HG02852 (cell line): Measurements from ENCODE around the gene MYO1G.

Source experiments
- ATAC-seq: cut with Tn5 transposase; IDR thresholded peaks from one replicate; pipeline ENCODE4 v1.9.1; 2021; ENCODE audit warnings: mild to moderate bottlenecking, moderate library complexity; ENCODE audit not compliant: unreplicated experiment

MYO1G gene

DNA sequence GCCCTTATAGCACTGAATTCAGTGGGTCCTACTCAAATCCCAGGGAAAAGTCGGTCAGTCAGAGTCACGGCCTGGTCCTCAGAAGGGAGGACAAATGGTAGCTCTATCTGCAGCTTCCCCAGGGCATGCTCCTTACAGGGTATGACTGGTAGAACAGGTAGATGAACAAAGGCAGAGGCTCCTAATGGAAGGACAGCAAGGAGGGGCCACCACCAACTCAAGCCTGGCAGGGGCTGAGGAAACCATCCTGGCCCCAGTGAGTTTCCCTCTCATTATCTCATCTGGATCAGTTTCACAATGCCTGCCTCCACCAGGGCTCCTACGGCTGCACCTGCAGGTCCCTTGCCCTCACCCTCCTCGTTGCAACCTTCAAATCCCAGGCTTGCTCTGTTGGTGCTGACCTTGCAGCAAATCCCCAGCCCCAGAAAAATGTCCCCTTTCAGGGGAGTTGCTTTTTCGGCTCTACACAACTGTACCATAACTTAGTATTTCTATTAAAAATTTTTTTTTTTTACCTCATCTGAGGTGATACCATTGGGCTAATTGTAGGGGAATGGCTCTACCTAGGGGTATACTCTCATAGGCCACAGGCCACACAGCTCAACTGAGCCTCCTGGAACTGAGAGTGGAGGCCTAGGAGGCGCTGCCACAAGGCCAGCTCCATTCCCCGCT is 2.4 kb upstream of the MYO1G start:
- ATAC-seq, result peak; percentile 1

DNA sequence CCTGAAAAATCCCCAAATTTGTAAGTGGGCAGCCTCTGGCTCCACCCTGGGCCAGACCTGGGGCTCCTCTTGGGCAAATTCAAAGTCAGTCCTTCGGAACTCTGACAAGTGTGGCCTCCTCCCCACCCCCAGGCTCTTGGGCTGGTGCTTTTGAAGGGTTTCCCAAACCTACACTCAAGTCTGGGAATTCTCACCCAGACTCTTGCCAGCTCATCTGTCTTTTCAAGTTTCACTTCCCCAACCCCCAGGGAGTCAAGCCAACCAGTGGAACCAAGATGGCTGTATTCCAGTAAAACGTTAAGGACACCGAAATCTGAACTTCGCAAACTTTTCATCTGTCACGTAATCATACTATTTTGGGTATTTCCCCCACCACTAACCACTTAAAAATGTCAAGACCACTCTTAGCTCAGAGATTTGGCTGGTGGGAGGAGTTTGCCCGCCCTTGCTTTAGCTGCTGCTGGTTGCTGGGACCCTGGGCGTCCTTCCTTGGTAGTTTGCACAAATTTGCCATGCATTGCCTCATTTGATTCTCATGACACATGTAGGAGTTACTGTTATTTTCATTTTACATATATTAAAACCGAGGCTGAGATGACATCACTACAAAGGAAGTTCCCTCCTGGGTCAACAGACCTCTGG is 1.7 kb upstream of the MYO1G start:
- ATAC-seq, result peak; percentile 42

DNA sequence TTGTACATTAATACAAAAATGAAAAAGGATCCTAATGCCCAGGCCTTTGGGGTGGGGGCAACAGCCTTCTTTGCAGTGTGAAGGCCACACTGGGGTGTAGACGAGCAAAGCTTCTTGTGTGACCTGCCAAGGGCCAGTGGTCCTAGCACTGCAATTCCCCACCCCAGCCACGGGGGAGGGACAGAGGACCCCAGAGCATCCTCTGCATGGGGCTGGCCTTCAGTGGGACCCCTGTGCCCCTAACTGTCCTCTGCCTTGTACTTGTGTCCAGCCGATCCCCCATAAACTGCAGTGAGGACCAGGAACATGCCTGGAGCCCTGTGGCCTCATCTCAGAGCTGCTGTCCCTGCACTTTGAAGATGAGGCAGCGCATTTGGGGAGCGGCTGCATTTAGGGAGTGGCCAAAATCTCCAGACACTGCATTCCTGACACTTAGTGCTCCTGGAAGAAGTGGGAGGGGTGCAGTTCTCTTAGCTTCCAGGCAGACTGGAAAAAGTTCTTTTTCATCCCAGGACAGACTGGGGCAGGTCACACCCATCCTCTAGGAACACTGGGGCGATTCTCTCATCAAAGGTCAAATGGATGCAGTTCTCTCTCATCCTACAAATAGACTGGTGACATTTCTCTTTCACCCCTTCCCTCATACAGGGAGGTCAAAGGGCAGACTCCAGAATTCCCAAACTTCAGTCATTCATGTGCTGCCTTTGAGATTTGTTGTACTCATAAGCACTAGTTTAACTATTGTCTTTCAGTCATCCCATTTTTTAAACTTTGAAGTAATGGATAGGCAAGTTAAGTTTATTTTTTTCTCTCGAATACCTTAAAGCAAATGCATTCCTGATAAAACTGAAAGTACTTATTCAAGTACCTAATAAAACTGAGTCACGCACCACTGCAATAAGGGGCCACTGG is 922 bp upstream of the MYO1G start:
- ATAC-seq, result no peak

DNA sequence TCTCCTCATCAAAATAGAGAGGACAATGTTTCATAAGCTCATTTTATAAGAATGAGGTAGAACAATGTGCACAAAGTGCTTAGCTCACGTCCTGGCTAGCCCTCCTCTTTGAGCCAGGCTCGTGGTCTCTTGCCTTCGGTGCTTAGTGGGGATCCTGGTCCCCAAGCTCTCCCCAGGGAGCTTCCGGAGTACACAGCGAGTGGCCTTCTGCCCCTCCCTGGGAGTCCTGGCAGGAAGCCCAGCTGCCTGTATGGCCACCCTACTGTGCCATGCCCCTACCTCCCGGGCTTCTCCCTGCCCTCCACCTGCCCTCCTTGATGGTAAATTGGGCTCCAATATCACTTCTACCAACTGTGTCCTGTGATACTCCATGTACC is 868 bp downstream of the MYO1G start:
- no peak for ATAC-seq

DNA sequence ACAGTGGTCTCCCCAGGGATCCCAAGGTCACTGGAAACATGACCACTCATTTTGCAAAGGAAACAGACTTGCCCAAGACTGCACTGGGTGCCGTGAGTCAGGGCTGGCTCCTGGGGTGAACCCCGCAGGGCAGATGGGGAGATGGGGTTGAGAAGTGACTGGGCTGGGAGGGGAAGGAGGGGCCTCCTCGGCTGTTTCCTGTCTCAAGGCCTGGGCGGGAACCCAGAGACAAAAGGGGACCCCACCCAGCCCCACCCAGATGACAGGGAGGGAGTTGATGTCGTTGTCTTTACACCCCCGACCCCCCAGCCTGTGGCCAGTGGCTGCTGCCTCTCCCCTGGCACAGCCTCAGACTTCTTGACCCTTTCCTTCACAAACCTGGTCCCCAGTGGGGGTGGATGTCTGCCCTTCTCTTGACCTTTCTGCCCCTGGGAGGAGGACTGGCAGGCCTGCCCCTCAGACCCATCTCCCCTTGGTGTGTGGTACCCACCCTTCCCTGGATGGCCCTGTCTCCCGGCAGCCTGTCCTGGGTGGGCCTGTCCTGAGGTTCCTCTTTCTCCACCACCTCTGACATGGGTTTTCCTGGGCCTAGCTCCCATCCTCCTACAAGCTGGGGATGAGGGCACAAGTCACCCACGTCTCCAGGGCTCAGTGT is 1.4 kb downstream of the MYO1G start:
- no peak for ATAC-seq

DNA sequence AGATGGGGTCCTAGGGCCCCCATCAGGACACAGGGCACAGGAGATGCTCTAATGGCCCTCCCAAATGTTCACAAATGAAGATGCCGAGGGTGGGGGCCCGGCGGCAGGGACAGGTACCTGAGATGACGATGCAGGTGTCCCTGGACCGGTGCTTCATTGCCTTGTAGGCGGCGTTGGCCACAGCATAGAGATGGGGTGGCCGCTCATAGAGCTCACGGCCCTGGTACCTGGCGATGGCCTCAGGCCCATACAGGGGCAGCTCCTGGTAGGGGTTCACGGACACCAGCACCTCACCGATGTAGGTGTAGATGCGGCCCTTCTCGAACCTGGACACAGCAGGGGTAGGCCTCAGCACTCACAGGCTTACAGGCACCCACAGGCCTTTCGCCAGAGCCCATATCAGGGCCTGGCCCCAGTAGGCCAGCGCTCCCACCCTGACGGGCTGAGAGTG is 2.0 kb downstream of the MYO1G start:
- ATAC-seq, result no peak

DNA sequence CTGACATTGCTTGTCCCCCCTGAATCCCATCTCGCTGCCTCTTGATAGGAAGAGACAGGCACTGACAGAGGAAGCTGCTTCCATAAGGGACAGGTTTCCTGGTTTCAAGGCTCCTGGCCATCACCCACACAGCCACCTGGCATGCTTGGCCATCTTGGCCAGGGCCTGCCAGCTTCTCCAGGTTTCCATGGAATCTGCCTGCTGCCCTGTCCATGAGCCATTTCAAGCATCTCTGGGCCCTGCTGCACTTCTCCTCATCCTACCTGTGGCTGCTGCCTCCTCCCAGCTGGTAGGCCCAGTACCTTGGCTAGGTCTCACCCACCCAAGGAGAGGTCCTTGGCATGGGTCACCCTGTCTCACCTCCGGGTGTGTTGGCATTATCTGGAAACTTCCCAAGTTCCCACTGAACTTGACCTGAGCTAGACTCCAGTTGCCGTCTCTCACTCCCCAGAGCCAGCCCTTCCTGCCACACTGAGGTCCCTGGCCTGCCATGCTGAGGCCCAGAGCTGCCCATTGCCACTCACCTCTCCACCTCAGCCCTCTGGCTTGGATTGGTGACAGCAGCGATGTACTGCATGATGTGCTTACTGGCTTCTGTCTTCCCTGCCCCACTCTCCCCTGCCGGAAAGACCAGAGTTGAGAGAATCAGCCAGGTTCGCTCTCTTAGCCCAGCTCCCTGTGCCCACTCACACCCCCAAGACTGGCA is 2.6 kb downstream of the MYO1G start:
- no peak for ATAC-seq

DNA sequence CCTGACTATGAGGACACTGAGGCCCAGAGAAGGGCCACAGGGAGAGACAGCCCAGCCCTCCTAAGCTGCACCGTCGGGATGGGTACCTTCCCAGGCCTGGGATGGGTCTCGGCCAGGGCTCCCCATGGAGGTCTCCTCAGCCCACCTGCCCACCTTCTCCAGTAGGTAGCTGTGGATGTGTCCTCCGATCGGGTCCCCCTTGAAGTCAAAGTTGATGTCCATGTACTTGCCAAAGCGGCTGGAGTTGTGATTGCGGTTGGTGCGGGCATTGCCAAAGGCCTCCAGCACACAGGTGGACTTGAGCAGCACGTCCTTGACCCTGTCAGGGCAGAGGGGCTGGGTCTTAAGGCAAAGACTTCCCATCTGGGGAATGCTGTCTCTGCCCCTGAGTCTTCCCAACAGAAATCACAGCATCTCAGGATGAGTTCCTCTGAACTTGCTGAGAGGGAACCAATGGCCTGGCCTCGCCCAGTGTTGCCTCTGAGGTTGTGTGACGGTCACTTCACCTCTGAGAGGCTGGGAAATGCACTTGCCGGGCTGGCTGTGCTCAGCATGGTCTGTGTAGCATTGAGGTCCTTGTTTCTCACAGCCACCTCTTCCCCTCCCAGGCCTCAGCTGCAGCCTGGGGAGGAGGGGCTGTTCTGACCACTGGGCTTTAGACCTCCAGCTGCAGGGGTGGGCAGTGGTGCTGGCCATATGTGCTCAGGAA is 3.3 kb downstream of the MYO1G start:
- no peak for ATAC-seq

DNA sequence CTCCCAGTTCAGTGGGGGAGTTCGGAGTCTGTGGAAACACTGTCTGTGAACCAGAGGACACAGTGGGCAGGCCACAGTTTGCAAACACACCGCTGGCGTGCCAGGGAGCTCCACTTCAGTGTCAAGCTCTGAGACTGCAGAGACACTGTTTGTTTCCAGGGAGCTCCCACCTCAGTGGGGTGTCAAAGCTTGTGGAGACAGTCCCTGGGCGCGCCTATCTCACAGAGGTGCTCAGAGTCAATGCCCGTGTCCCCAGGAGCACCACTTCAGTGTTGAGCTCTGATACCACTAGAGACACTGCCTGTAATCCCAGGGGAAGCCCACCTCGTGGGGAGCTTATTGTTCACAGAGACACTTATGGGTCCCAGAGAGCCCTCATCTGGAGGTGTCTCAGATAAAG is 4.3 kb downstream of the MYO1G start:
- no peak for ATAC-seq

DNA sequence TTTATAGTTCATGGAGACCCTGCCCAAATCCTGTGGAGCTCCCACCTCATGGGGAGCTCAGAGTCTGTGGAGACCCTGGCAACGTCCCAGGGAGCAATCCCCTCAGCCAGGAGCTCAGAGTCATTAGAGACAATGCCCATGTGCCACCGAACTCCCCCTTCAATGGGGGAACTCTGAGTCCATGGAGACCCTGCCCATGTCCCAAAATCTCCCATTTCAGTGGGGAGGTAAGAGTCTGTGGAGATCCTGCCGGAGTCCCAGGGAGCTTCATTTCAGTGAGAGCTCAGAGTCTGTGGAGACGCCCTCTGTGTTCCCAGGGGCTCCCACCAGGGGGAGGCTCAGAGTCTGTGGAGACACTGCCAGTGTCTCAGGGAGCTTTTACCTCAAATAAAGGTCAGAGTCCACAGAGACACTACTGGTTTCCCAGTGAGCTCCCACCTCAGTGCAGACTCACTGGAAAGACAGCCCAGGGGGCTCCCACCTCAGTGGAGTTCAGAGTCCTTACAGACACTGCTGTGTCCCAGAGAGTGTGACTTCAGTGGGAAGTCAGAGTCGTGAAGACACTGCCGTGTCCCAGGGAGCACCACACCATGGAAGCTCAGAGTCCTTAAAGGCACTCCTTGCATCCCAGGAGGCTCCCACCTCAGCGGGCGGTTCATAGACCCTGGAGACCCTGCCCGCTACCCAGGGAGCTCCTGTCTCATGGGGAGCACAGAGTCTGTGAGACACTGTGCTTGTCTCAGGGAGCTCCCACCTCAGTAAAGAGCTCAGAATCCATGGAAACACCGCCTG is 5.0 kb downstream of the MYO1G start:
- no peak for ATAC-seq

DNA sequence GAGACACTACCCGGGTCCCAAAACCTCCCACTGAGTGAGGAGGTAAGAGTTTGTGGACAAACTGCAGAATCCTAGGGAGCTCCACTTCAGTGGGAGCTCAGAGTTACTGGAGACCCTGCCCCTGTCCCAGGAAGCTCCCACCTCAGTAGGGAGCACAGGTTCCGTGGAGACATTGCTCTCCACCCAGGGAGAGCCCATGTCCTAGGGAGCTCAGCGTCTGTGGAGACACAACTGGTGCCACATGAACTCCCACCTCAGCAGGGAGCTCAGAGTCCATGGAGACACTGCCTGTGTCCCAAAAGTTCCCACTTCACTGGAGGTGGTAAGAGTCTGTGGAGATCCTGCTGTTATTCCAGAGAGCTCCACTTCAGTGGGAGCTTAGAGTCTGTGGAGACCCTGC is 6.3 kb downstream of the MYO1G start:
- no peak for ATAC-seq

DNA sequence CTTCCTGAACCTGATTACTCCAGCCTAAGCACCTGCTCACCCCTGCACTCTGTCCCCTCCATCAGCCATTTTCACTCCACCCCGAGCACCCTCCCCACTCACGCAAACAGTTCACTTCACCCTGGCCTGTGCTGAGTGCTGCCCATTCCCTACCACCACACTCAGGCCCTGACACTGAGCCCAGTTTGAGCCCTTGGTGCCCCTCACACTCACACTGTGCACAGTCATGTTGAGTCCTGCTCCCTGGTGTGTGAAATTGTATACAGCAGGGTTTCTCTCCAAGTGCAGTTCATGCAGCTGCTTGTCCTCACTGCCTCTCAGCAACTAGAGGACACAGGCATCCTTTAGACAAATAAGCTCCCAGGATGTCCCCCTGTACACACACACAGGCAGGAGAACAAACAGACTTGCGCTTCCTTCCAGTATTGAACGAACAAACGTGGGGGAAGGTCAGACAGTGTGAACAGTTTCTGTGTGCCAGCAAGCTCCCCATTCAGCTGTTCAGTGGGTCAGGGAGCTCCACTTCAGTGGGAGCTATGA is 6.8 kb downstream of the MYO1G start:
- ATAC-seq, result no peak

DNA sequence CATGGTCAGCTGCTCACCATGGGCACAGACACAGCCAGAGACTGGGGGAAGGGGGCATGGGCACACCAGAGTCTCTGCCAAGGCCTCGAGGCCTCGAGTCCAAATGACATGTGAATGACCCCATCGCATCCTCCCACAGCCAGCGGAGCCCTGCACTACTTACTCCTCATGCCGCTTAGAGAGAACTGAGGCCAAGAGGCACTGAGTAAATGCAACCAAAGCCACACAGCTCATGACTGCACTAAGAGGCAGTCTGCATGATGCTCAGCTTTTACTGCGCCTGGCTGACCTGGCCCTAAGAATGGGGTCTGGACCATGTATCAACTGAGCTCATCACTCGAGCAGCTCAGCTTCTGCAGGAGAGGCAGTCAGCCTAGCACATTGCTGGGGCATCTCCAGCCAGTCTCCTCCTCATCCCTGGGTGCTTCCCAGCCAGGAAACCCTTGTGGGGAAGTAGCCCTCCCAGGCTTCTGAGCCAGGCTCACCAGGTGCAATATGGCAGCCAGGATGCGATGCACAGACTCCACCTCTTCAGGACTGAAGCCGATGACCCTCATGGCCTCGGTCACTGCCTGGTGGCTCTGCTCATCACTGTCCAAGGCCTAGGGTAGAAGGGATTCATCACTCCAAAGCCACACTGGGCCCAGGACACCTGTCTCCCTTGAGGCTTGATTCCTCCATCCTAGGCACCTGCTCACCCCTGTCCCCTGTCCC is 7.5 kb downstream of the MYO1G start:
- ATAC-seq, result no peak

DNA sequence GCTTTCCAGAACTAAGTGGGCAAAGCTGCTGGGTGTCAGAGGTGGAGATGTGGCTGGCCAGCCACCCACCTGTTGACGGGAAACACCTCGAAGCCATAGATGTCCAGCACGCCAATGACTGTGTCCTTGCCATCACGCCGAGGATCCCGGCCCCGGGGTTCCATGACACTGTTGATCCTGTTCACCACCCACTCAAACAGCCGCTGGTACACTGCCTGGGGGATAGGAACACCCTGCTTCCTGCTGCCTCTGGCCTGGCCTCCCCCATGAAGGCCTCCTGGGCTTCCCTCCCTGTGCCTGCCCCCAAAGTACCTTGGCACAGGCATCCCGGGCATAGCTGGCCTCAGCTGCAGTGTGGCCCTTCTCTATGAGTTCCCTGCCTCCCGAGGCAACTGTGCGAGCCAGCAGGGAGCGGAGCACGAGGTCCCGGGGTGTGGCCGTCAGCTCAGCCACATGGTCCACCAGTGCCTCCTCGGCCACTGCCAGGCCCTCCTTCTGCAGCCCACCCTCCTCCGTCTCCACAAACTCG is 8.2 kb downstream of the MYO1G start:
- ATAC-seq, result no peak

DNA sequence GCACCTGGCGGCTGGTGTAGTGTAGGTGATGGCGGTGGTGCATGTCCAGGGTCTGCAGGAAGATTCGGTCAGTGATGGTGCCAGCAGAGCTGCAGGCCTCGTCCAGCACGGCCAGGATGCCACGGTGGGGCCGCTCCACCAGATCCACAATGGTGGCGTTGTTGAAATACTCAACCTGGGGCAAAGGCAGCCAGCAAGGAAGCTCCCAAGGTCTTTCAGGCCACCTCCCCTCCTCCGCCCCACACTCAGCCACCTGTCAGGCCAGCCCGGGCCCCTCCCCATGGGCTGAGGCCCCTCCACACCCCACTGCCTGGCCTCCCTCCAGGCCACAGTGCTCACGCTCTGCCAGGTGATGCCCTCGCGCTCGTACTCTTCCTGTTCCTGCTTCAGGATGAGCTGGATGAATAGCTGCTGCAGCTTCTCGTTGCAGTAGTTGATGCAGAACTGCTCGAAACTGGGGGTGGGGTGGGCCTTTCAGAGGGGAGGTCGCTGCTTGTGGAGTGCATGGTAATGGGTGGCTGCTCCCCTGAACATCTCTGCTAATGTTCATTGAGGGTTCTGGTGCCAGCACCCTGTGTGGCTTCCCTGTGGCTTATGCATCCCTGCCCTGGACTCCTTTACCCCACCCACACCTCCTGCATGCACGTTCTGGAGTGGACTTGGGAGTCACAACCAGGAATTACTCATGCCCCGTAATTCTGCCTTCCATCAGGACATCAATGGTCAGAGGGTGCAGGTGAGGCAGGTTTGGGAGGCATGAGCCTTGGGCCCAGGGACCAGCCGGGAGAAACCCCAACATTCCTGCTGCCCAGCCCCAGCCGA is 8.9 kb downstream of the MYO1G start:
- no peak for ATAC-seq

DNA sequence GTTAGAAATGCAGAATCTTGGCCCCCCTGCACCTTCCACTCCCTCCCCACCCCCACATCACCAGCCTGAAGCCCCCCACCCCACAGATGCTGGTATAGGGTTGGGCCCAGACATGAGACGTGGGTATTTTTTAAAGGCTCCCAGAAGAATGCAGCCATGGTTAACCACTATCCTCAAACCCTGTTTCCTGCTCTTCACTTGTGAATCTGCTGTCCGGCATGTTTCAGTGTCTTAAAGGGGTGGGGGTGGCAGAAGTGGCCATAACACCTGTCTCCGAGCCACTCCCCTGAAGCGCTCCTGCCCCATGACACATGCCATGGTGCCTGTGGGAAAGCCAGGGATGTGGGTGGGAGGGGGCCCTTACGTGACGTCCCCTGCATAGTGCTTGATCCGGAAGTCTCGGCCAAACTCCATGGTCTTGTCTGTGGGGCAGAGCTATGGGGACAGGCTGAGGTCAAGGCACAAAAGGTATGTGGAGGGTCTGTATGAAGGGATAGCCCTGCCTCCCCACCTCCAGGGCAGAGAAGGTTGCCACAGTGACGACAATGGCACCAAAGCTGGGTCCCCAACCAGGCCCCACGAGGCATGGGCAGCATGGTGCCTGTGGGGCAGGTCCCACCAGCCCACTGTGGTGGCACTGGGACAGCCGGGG is 9.6 kb downstream of the MYO1G start:
- no peak for ATAC-seq
